ENCODE results near the gene GDPGP1.
A peak's percentile ranks its signal among the peaks of the same experiment; 100 is the strongest.
"Not testable (repeated sequence)": the region's sequence is repeated elsewhere in the genome, so short reads cannot be mapped to it uniquely, and the experiment has no call there.

GDPGP1 gene, protein sequence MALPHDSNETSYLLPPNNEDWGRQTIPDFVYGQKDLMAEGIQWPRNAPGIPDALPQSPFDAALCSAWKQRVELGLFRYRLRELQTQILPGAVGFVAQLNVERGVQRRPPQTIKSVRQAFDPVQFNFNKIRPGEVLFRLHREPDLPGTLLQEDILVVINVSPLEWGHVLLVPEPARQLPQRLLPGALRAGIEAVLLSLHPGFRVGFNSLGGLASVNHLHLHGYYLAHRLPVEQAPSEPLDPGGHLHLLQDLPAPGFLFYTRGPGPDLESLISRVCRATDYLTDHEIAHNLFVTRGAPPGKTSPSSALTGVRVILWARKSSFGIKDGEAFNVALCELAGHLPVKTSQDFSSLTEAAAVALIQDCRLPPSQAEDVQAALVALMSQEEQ

DNA sequence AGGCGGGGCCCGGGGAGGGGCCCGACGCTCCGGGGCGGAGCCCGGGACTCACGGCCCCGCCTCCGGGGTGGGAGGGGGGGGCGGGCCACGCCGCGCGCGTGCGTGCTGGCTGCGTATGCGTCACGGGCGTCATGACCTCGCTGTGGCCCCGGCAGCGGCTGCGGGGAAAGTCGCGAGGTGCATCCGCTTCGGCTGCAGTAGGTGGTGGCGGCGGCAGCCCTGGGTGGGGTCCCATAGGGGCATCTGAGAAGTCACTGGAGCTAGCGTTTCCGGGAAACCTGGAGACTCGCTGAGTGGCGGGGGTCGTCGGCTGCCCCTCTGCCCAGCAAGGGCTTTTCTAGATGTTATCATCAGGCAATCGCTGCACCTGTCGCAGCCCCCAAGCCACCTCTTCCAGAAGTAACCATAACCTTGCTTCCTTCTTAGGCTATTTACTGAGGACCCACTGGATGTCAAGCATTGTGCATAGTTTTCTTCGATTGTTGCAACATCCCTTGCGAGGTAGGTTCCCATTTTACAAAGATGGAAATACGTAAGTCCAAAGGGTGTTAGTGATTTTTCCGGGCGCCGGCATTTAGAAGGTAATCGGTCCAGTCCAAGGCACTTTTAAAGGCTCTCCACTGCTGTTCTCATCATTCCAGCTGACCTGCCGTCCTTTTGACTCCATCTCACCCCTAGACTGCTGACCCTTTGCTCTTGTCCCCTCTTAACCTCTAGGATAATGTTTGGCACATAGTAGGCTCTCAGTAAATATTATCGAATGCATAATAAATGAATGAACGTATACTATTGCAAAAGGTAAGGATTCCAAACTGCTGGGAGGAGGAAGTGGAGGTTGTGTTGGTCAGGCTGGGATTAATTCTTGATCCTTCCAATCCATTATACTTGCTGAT, at the start of gene GDPGP1:
GDPGP1 (plus strand) TSS at position 114 of the 893 bp plus-strand sequence. CDS start 6,700 bp downstream, outside the sequence.
- DNase-seq: peak in 2 of 4 experiments; percentile 93 to 95

DNA sequence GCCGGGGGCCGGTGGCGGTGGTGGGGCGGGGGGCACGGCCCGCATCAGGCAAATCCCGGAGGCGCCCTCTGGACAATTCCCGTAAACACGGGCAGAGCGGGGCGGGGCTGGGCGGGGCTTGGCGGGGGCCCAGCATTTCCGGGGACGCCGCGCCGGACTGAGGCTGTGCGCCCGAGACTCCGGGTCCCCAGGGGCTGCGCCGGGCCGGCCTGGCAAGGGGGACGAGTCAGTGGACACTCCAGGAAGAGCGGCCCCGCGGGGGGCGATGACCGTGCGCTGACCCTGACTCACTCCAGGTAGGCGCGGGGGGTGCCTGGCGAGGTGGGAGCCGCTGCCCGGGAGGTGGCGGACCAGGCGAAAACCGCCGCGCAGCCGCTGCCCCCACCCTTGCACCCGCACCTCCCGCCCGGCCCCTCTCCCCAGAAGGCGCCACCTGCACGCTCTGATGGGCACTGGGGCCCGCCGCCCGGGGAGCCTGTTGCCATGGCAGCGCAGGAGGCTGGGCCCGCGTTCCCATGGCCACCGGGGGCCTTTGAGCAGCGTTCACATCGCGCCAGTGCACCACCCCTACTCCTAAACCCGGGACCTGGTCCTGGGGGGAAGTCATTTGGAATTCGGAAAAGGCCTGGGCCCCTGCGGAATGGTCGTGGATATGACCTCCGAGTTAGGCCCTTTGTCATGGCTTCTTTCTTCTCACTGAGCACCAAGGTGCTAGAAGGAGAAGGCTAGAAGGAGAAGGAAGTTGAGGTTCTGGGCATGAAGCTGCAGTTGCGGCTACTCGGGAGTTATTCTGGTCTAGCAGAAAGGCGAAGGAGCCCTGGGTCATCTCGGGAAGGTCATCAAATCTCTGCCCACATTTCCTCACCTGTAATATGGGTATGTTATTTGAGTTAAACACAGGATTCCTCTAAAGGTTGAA, 49.0 kb upstream of the GDPGP1 start:
- peak in 2 of 4 experiments; percentile 34 to 39 for DNase-seq

DNA sequence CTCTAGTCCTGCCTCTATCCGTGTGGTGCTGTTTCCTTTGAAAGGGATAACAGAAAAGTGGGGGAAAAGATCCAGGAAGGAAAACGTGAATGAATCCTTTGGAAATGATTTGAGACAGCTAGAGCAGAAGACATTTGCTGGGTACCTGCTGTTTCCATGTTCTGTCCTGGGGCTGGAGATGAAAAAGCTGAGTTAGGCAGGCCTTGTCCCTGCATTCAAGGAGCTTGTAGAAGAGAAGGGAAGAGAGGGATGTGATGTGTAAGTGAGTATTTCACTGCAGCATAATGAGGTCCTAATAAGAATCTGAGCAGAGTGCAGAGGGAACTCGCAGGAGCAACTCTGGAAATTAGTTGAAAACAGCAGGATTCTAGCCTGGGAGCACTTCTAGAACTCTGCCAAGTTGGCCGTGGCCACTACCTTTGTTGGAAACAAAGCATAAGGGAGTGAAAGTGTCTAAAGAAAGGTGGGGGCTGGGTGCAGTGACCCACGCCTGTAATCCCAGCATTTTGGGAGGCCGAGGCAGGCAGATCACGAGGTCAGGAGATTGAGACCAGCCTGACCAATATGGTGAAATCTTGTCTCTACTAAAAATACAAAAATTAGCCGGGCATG, 46.6 kb upstream of the GDPGP1 start:
- no peak for DNase-seq

DNA sequence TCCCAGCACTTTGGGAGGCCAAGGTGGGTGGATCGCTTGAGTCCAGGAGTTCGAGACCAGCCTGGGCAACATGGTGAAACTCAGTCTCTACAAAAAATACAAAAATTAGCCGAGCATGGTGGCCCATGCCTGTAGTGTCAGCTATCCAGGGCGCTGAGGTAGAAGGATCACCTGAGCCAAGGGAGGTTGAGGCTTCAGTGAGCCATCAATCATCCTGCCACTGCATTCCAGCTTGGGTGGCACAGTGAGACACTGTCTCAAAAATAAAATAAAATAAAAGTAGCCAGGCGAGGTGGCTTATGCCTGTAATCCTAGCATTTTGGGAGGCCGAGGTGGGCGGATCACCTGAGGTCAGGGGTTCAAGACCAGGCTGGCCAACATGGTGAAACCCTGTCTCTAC, 45.9 kb upstream of the GDPGP1 start:
- DNase-seq: not testable (repeated sequence)

DNA sequence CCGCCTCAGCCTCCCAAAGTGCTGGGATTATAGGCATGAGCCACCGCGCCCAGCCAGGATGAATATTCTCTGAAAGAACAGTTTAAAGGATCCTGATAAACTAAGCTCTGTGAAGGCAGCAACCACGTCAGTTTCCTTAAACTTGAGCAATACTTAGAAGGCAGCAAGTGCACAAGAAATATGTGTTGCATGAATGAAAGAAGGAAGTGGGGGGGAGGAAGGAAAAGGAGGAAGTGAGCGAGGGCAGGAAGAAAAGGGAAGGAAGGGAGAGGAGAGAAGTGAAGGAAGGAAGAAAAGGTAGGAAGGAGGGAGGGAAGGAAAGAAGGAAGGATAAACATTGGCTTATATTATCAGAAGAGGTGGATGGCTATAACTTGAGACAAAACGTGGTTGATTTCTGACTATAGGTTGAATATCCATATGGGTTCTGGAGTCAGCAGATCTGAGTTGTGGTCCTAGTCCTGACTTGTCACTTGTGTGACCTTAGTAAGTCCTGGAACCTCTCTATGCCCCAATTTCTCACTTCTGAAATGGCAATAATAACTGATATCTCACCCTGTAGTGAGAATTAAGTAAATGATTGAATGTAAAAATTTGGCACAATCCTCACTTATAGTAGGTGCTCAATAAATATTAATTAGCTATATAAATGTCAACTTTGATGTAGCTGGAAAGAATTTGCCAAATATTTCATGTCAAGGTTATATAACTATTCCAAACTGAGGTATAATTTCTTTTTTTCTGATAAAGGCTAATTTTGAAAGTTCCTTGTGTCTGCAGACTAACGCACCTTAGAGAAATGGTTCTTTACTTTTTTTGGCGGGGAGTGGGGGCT, 44.9 kb upstream of the GDPGP1 start:
- no peak for DNase-seq

DNA sequence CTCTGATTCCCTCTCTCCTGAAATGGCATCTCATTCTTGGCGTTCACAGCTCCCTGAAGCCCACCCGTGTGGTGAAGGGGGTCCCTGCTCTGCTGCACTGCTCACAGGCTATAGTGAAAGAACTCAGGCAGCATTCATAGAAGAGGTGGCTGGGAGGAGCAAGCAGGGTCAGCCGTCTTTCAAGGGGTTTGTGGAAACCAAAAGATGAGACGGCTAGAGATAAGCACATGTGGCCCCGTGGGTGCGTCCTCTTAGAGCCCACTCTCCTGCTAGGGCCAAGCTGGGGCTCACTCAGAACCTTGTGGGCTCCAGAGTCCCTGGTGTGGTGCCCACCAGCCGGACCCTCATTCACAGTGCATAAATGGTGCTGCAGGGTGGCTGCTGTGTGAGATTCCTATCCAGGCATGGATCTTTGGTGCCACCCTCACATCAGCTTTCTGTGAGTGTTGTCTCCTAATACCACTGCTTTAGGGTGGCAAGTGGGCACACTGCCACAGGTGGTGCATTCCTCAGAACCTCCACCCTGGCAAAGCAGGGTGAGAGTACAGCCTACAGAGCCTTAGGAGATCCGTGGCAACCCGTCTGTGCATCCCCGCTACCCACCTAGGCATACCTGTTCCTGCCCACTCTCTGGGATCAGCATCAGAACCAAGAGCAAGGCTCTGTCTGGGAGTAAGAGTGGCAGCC, 44.1 kb upstream of the GDPGP1 start:
- no peak for DNase-seq

DNA sequence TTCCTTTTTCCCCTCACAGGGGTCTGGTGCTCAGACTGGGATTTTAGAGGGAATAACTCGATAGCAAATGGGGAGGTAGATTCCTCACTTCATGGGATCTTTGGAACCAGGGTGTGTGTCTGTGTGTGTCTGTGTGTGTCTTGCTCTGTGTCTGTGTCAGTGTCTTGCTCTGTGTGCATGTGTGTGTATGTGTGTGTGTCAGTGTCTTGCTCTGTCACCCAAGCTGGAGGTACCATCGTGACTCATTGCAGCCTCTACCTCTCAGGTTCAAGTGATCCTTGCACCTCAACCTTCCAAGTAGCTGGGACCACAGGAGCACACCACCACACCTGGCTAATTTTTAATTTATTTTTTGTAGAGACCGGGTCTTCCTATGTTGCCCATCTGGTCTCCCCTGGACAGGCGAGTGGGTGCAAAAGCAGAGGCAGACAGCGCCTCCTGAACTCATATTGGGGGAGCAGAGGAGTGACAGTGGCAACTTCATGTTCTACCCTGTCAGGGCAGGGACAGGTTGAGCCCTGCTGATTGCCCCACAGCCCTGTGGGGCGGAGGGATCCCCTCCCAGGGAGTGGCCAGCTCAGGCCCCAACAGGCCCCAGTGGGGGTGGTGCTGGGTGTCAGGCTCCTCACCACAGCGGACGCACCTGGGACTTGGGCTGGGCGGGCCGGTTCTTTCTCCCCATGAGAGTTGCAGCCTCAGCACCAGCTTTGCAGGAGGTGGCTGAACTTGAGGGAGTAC, 43.2 kb upstream of the GDPGP1 start:
- DNase-seq: no peak

DNA sequence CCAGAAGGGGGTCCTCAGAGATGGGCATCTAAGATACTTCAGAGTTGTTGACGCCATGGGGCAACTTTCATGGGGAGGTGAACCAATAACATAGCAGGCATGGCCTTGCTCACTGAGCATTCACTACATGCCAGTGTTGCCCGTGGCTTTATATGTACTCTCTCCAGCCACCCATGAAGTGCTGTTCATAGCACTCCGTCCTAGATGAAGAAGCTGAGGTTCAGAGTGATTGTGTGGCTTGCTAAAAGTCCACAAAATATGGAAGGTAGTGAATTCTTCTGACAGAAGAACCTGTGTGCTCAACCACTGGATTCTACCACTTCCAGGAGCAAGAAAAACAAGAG, 42.7 kb upstream of the GDPGP1 start:
- no peak for DNase-seq

DNA sequence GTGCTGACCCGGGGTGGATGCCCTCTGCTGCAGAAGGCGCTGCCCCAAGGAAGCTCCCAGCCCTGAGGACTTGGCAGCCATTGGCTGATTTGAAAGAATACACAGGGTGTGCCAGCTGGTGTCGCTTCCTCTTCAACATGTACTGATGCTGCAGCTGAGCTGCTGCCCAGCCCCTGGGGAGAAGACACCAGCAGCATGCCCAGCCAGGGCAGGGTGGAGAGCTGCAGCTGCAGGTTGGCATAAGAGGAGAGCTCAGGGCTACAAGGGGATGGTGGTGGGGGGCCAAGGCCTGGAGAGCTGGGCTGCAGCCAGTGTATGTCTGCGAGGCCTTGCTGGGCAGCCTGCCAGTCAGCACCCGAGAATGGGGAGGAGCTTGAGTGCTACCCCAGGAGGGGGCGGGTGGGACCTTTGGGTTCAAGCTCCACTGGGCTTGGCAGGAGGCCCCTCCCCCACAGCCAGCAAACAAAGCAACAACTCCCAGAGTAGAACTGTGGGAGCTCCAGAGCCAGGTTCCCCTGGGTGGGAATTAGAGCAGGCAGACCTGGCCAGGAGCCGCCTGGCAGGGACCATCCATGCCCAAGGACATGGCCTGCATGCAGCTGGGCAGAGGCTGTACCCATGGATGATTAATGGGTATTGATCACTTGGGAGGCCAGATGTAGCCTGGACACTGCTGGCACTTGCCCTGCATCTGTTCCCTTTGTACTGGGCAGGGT, 42.1 kb upstream of the GDPGP1 start:
- DNase-seq: peak in 2 of 4 experiments; percentile 14 to 20

DNA sequence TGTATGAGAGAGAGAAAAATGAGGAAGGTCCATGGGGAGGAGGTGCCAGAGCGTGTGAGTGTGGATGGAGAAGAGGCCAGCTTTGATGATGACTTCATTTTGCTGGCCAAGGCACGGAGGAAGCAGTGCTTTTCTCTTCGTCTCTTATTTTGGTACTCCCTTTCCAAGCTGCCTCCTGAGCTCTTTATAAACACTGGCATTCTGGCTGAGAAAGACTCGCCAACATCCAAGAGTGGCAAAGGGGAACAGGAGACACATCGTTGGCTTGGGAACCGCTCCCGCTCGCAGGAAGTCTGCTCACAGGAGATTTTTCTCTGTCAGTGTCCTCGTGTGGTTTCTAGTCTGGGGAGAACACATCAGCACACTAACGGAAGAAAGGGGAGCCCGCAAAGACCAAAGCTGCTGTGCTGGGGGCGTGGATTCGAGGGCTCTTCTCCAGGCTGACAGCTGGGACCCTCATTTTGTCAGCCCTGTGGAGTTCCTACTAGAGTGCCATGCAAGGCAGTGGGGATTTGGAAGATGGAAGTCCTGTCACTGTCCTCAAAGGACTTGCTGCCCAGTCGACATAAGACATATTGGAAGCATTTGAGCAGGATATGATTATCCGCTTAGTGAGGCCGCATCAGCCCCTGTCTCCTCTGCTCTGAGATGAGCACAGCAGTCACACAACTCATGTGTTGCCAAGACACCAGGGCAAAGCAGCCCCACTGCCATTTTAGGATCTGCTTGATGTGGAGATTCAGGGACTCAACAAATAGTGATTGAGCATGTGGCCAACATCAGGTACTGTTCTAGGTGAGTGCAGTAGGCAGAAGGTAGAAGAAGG, 40.8 kb upstream of the GDPGP1 start:
- DNase-seq: no peak

DNA sequence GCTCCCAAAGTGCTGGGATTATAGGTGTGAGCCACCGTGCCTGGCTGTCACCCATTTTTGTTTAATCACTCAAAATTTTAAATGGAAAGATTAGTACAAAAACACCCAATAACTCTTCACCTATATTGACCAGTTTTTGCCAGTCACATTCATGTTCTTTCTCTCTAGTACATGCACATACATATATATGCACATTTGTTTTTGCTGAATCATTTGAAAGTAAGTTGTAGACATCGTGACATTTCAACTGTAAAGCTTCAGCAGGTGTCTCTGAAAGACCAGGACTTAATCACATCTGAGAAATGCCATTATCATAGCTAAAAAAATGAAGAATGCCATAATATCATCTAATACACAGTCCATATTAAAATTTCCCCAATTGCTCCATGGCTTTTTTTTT, 39.4 kb upstream of the GDPGP1 start:
- DNase-seq: no peak

DNA sequence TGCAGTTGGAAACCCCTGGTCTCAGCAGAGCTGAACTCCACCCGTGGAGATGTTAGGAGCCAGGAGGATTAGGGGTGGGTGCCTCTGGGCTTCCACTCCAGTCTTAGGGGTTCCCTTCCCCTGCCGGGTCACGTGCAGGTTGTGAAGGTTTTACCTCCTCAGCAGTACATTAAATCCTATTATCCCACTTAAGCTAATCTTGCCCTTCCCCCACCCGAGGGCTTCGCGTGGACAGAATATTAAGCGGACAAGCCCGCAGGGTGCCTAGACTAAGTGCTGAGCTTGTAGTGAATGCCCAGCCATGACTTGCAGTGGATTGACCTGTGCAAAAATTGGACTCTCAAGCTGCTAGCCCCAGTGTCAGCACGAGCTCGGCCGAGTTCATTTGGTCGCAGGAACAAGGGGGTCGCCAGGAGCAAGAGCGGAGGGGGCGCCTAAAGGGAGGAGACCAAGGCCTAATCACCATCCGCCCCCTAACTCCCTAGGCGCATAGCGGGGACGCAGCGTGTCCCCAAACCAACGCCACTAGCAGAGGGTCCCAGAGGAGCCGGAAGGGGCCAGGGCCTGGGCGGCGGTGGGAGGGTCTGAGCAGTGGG, 33.4 kb upstream of the GDPGP1 start:
- DNase-seq: no peak

DNA sequence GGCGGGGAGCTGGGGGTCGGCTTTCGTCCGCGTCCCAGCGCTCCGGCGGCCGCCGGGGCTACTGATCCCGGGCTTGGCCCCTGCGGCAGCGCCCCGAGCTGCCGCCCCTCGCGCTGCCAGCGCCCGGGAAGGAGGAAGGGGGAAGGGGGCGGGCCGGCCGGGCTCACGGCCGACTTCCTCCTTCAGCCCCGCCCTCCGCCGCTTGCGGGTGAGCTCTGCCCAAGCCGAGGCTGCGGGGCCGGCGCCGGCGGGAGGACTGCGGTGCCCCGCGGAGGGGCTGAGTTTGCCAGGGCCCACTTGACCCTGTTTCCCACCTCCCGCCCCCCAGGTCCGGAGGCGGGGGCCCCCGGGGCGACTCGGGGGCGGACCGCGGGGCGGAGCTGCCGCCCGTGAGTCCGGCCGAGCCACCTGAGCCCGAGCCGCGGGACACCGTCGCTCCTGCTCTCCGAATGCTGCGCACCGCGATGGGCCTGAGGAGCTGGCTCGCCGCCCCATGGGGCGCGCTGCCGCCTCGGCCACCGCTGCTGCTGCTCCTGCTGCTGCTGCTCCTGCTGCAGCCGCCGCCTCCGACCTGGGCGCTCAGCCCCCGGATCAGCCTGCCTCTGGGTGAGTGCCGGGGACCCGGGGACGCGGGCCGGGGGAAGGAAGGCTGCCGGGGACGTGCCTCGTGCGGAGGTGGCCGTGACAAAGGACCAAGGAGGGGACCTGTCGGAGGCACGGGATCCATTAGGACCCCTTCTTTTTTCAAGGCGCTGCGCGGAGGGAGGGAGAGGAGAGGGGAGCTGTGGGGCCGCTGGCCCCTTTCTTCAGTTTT, 32.7 kb upstream of the GDPGP1 start, which contains the start of gene SEMA4B:
SEMA4B (plus strand) TSS at position 201 of the 814 bp plus-strand sequence; CDS start at position 450, 249 bp downstream.
- DNase-seq: peak; percentile 40 to 65 (median 57)

DNA sequence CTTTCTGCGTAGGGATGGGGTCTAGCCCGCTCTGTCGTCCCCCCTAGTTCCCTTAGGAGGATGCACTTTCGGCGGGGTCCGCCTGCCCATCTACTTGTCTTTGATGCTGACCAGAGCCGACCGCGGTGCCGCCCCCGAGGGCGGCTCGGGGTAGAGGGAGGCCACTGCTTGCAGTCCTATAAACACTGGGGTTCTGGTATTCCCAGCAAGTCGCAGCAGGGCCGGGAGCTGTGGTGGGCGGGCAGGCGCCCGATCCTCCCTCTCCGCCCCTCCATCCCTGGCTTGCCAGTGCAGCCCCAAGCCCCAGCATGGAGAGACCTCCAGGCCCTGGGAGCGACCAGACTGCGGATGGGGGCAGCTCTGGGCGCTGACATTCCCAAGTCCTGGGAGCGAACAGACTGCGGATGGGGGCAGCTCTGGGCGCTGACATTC, 32.0 kb upstream of the GDPGP1 start:
- no peak for DNase-seq

DNA sequence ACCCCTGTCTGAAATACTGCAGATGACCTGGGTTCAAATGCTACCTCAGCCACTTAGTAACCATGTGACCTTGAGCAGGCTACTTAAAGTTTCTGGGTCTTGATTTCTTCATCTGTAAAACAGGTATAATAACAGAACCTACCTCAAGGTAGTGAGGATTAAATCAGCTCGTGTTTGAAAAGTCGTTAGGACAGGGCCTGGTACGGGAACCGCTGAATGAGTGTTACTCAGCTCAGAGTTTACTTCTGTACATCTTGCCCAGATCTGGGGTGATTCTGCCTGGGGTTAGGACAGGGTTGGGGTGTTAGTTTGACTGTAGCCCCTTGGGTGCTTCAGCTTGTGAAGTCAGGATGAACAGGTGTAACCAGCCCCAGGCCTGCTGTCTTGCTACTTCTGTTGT, 31.1 kb upstream of the GDPGP1 start:
- no peak for DNase-seq

DNA sequence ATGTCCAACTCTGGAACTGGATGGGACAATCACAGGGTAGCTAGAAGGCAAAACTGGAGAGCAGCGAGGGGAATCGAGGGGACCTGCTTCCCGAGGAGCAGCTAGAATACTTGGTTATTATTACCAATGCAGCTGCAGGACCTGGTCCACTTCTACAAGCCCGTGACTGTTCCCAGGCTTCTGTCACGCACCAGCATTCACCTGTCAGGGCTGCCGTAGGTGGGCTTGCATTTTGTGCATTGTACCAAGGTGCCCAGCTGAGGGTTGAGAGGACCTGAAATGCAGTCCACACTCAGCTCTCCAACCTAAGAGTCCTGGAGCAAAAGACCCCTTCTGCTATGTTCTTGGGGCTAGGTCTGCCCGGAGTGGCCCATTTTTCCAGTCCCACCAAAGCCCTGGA, 30.5 kb upstream of the GDPGP1 start:
- no peak for DNase-seq

DNA sequence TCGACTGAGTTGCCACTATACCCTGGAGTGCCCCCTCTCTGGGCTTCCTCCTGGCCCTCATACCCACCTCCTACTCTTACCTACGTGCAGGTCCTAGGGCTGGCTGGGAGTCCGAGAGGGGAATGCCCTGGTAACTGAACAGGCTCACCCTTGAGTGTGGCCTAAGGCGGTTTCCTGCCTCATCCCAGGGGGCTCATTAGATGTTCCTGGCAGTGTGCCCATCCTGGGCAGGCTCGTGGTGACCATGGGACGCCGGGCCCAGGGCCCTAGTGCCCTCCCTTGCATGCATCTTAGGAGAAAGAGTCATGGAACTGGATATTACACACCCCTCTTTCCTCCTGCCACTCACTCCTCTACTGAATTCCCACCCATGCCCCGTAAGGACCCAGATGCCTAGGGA, 30.1 kb upstream of the GDPGP1 start:
- no peak for DNase-seq

Data from activated CD4-positive, CD25-positive, alpha-beta regulatory T cell (primary cell).